ENCODE data around the gene KRT7. TPM values are rescaled to one million over a fixed set of nuclear protein-coding genes. Genes with fewer than 3 reads are reported as not detected.

The KRT7 gene
- total and polyA plus RNA-seq, 3 experiments from 2014 or later = 3.2 to 5.6 TPM; not detected in 1

DNA sequence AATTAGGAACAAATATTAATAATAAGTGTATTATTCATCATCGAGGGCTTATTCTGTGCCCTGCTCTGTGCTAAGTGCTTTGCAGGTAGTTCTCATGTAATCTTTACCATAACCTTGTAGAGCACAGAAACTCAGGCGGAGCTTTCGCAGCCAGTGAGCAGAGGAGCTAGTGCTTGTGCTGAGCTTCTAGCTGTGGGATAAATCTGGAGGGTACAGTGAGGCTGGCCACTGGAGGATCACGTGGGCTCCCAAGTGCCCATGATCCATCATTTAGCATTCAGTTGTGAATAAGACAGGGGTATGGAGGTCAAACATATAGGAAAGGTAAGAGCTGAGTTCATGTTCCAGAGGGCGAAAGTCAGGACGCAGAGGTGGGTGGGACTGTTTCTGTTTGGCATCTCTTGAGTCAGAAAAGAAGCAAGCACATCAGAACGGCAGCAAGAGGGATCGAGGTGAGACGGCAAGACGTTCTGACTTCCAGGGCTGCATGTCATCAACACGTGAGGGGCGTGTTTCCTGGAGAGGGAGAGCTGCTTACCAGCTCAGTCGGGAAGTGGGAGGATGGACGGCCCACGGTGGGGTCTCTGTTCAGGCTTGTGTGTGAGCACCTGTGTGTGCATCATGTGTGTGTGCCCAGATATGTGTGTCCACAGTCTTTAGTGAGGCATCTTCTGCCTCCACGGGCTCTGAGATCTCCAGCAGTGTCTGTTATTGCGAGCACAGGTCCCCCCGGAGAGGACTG is 24.4 kb upstream of the KRT7 start:
- Histone ChIP-seq H3K27me3 (ENCODE audit: insufficient read depth, low read length, poor library complexity, severe bottlenecking) (no peaks in the 10 kb centered on the region), H3K36me3 (ENCODE audit: insufficient read depth, low read length) (no peaks in the 10 kb centered on the region), H3K27ac (ENCODE audit: low read depth, low read length) (no peak overlapping the region), H3K4me1 (ENCODE audit: insufficient read depth, low read length) (no peaks in the 10 kb centered on the region), H3K4me3 (ENCODE audit: low read length) (no peak overlapping the region), H3K9me3 (ENCODE audit: low read length) (no peaks in the 10 kb centered on the region)
- POLR2A ChIA-PET = no interaction called here
- CTCF ChIA-PET = no interaction called here
- Mint-ChIP-seq H3K9me3 (no peaks in the 10 kb centered on the region), H3K36me3 (no peaks in the 10 kb centered on the region), H3K4me3 (no peak overlapping the region), H3K27ac (no peak overlapping the region), H3K27me3 (peaks cover 10 to 14% of the 10 kb centered on the region in 2 donors), H3K4me1 (no peaks in the 10 kb centered on the region)
- peak in 1 of 5 donors; percentile 21 for DNase-seq

- Histone ChIP-seq H3K27me3 (ENCODE audit: insufficient read depth, low read length, poor library complexity, severe bottlenecking) (no peaks in the 10 kb centered on the region), H3K4me1 (ENCODE audit: insufficient read depth, low read length) (no peaks in the 10 kb centered on the region), H3K4me3 (ENCODE audit: low read length) (no peak overlapping the region), H3K9me3 (ENCODE audit: low read length) (no peaks in the 10 kb centered on the region), H3K27ac (ENCODE audit: low read depth, low read length) (no peak overlapping the region), H3K36me3 (ENCODE audit: insufficient read depth, low read length) (no peaks in the 10 kb centered on the region)
- no peak overlapping the region for H3K27ac Mint-ChIP-seq
- POLR2A ChIA-PET = no interaction called here
- no peak overlapping the region for H3K4me3 Mint-ChIP-seq
- no peaks in the 10 kb centered on the region for H3K9me3 Mint-ChIP-seq
- H3K36me3 Mint-ChIP-seq = no peaks in the 10 kb centered on the region
- DNase-seq = peak in 1 of 5 donors; percentile 12
- H3K27me3 Mint-ChIP-seq = peaks cover 14 to 16% of the 10 kb centered on the region in 2 donors
- no peaks in the 10 kb centered on the region for H3K4me1 Mint-ChIP-seq
- CTCF ChIA-PET = interaction anchor here (1.5 kb wide), 1 partner anchor 52 kb away, joined by 3 read pairs; no protein-coding TSS in a partner anchor
Observed at GRCh38 chr12:52209321-52209720, 23.7 kb upstream of the KRT7 start.

GRCh38 chr12:52210186-52210924 is 22.7 kb upstream of the KRT7 start:
- Mint-ChIP-seq H3K4me1 (no peaks in the 10 kb centered on the region), H3K36me3 (no peaks in the 10 kb centered on the region), H3K4me3 (no peak overlapping the region), H3K27me3 (peaks cover 16 to 21% of the 10 kb centered on the region in 2 donors), H3K27ac (no peak overlapping the region), H3K9me3 (no peaks in the 10 kb centered on the region)
- no peak overlapping the region for H3K4me3 ChIP-seq (ENCODE audit: low read length)
- ChIA-PET CTCF (interaction anchor here (1.2 to 1.5 kb wide), 2 partner anchors 53 to 117 kb away, joined by 3 read pairs; no protein-coding TSS in a partner anchor), POLR2A (no interaction called here)
- no peaks in the 10 kb centered on the region for H3K9me3 ChIP-seq (ENCODE audit: low read length)
- no peaks in the 10 kb centered on the region for H3K36me3 ChIP-seq (ENCODE audit: insufficient read depth, low read length)
- H3K27ac ChIP-seq (ENCODE audit: low read depth, low read length) = no peak overlapping the region
- no peak for DNase-seq
- H3K27me3 ChIP-seq (ENCODE audit: insufficient read depth, low read length, poor library complexity, severe bottlenecking) = no peaks in the 10 kb centered on the region
- H3K4me1 ChIP-seq (ENCODE audit: insufficient read depth, low read length) = no peaks in the 10 kb centered on the region

DNA sequence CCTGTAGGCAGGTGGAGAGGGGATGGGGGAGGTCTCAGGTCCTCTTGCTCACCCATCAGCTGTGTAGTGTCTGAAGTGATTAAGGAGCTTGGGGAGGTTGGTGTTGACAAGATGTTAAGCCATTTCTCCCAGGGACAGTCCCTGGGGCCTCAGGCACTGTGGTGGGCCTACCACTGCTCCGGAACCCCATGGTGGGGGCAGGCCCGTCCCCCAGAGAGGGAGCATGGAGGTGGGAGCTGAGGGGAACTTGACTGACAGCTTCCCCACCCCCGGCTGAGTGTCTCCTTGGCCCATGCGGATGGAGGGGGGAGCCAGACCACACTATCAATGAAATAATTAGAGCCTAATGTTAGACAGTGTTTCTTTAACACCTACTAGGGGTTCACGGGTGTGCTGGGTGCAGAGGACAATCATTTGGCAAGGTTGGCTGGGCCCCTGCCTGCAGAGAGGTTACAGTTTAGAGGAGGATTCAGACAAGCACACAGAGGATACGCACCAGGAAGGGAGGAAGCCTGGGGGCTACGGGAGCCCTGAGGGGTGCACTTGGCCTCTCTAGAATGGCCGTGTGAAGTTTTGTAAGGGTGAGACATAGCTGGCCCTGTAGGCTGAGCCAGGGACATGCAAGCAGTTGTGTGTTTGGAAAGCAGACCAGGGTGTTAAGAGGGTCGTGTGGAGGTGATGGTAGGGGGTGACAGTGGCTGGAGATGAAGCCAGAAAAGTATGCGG is 22.0 kb upstream of the KRT7 start:
- no peak overlapping the region for H3K4me3 ChIP-seq (ENCODE audit: low read length)
- DNase-seq = peak in 1 of 5 donors; percentile 33
- Mint-ChIP-seq H3K27me3 (peaks cover 21 to 28% of the 10 kb centered on the region in 2 donors), H3K36me3 (no peaks in the 10 kb centered on the region), H3K4me1 (no peaks in the 10 kb centered on the region), H3K27ac (peak overlapping the region in 1 of 8 donors; percentile 28), H3K9me3 (no peaks in the 10 kb centered on the region), H3K4me3 (peak overlapping the region in 1 of 7 donors; percentile 9)
- ChIA-PET POLR2A (no interaction called here), CTCF (interaction anchor here (1.2 to 1.5 kb wide), 2 partner anchors 54 to 116 kb away, joined by 3 read pairs; no protein-coding TSS in a partner anchor)
- H3K36me3 ChIP-seq (ENCODE audit: insufficient read depth, low read length) = no peaks in the 10 kb centered on the region
- no peaks in the 10 kb centered on the region for H3K4me1 ChIP-seq (ENCODE audit: insufficient read depth, low read length)
- no peaks in the 10 kb centered on the region for H3K27me3 ChIP-seq (ENCODE audit: insufficient read depth, low read length, poor library complexity, severe bottlenecking)
- H3K9me3 ChIP-seq (ENCODE audit: low read length) = no peaks in the 10 kb centered on the region
- H3K27ac ChIP-seq (ENCODE audit: low read depth, low read length) = no peak overlapping the region

DNA sequence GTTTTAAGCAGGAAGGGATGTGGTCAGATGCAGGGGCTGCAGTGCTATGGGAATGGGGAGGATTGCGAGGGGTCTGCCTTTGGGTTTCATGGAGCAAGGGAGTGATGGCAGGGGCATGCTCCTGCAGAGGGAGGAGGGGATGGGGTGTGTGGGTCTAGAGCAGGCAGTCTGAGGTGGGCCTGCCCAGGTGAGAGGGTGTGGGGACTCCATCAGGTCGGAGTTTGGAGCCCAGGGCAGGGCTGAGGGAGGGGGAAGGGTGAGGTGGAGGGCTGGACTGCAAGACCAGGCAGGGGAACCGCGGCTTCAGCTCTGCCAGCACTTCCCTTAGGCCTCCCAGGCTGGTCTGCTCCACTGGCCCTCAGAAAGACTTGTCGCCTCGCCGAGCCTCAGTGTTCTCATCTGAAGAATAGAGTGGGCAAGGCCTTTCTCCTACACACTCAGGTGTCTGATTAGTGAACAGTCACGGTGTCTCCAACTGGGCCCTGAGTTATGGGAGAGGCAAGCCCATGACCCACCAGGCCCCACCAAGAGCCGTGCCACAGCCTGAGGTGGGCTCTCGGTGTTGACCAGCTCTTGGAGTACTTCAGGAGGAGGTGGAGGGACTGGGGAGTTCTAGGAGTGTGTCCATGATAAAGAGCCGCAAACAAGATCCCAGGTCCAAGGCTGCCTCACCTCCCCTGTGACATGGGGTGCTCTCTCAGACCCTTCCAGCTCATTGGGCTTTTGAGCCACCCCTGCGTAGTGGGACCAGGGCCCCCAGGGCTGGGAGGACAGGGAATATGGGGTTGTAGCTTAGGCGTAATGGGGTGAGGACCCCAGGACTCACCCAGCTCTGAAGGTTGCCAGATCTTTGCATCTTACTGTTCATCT is 21.1 kb upstream of the KRT7 start:
- Mint-ChIP-seq H3K36me3 (no peaks in the 10 kb centered on the region), H3K27ac (no peak overlapping the region), H3K9me3 (no peaks in the 10 kb centered on the region), H3K4me3 (no peak overlapping the region), H3K27me3 (peaks cover 20 to 29% of the 10 kb centered on the region in 2 donors), H3K4me1 (no peaks in the 10 kb centered on the region)
- H3K27me3 ChIP-seq (ENCODE audit: insufficient read depth, low read length, poor library complexity, severe bottlenecking) = no peaks in the 10 kb centered on the region
- ChIA-PET POLR2A (no interaction called here), CTCF (interaction anchor here (1.3 to 1.6 kb wide), 2 partner anchors 13 to 36 kb away, joined by 3 to 5 read pairs; no protein-coding TSS in a partner anchor)
- peak in 1 of 5 donors; percentile 20 for DNase-seq
- H3K36me3 ChIP-seq (ENCODE audit: insufficient read depth, low read length) = no peaks in the 10 kb centered on the region
- no peak overlapping the region for H3K27ac ChIP-seq (ENCODE audit: low read depth, low read length)
- H3K9me3 ChIP-seq (ENCODE audit: low read length) = no peaks in the 10 kb centered on the region
- no peaks in the 10 kb centered on the region for H3K4me1 ChIP-seq (ENCODE audit: insufficient read depth, low read length)
- H3K4me3 ChIP-seq (ENCODE audit: low read length) = no peak overlapping the region

GRCh38 chr12:52212701-52213563 is 20.1 kb upstream of the KRT7 start:
- ChIA-PET CTCF (interaction anchor here (1.3 to 1.6 kb wide), 2 partner anchors 12 to 37 kb away, joined by 3 to 5 read pairs; no protein-coding TSS in a partner anchor), POLR2A (no interaction called here)
- H3K27ac ChIP-seq (ENCODE audit: low read depth, low read length) = no peak overlapping the region
- H3K4me1 ChIP-seq (ENCODE audit: insufficient read depth, low read length) = no peaks in the 10 kb centered on the region
- peak overlapping the region in 1 of 7 donors; percentile 67 for H3K4me3 Mint-ChIP-seq
- H3K9me3 ChIP-seq (ENCODE audit: low read length) = no peaks in the 10 kb centered on the region
- H3K9me3 Mint-ChIP-seq = no peaks in the 10 kb centered on the region
- peaks cover 18 to 29% of the 10 kb centered on the region in 2 donors for H3K27me3 Mint-ChIP-seq
- no peaks in the 10 kb centered on the region for H3K4me1 Mint-ChIP-seq
- no peak overlapping the region for H3K27ac Mint-ChIP-seq
- no peak overlapping the region for H3K4me3 ChIP-seq (ENCODE audit: low read length)
- H3K36me3 ChIP-seq (ENCODE audit: insufficient read depth, low read length) = no peaks in the 10 kb centered on the region
- H3K27me3 ChIP-seq (ENCODE audit: insufficient read depth, low read length, poor library complexity, severe bottlenecking) = no peaks in the 10 kb centered on the region
- no peaks in the 10 kb centered on the region for H3K36me3 Mint-ChIP-seq
- DNase-seq = peak in 1 of 5 donors; percentile 36
